Measurements from ENCODE around the gene DNAJB6.

Gene DNAJB6

DNA sequence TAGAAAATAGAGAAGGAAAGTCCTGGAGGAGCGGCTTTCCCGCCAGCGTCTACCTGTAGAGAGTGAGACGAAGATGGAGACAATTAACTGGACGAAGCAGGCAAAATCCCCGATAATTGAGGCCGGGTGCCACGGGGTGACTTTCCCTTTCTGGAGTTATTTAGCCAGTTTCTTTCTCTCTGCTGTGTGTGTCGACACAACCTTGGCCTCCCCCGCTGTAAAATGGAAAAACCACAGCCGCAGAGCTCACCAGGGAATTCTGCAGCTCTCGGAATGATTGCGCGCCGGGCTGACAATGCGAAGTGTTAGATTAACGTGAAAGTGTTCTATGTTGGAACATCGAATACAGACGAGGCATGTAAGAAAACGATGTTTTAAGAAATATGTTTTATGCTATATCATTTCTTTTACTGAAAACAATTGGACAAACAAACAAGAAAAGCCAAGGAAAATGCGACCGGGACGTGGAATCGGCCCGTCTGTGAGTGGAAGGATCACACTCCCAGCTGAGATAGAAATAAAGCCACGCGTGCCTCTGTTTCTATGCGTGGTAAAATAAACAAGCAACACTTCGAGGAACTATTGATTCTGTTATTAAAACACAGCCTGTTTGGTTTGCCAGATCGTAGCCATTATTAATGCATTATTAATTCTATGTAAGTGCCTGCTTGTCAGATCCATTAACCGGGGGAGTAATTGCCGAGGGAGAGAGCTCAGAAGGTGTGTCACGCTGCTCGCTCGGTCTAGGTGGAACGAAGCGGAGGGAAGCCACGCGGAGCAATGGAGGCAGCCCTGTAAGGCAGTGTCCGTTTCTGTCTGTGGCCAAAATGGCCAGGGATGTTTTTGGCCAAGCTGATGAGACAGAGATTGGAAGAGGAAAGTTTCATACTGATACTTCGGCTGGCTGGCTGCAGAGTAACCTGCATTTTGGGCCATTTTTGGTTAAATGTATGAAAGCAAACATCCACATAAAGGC lies 129.4 kb downstream of the DNAJB6 start:
- Histone ChIP-seq H3K79me2 (ENCODE audit: insufficient read depth, low read length) (no peaks in the 10 kb centered on the region), H3K4me3 (ENCODE audit: low read depth in 1 of 2, low read length in 2 of 2) (no peak overlapping the region), H4K20me1 (ENCODE audit: insufficient read depth, low read length) (no peaks in the 10 kb centered on the region), H3K36me3 (ENCODE audit: insufficient read depth, low read length) (no peaks in the 10 kb centered on the region), H3K27me3 (ENCODE audit: insufficient read depth, low read length, poor library complexity) (no peaks in the 10 kb centered on the region), H3K4me2 (ENCODE audit: insufficient read depth, low read length) (no peak overlapping the region), H3K27ac (ENCODE audit: low read length) (no peak overlapping the region), H3K9ac (ENCODE audit: low read depth, low read length) (no peak overlapping the region), H3K9me3 (ENCODE audit: insufficient read depth, low read length, severe bottlenecking) (no peaks in the 10 kb centered on the region), H3K4me1 (ENCODE audit: insufficient read depth, low read length) (peaks cover 8% of the 10 kb centered on the region), H2AFZ (ENCODE audit: low read depth, low read length) (no peak overlapping the region)
- TF ChIP-seq, protein P1, sequence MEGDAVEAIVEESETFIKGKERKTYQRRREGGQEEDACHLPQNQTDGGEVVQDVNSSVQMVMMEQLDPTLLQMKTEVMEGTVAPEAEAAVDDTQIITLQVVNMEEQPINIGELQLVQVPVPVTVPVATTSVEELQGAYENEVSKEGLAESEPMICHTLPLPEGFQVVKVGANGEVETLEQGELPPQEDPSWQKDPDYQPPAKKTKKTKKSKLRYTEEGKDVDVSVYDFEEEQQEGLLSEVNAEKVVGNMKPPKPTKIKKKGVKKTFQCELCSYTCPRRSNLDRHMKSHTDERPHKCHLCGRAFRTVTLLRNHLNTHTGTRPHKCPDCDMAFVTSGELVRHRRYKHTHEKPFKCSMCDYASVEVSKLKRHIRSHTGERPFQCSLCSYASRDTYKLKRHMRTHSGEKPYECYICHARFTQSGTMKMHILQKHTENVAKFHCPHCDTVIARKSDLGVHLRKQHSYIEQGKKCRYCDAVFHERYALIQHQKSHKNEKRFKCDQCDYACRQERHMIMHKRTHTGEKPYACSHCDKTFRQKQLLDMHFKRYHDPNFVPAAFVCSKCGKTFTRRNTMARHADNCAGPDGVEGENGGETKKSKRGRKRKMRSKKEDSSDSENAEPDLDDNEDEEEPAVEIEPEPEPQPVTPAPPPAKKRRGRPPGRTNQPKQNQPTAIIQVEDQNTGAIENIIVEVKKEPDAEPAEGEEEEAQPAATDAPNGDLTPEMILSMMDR (IDR thresholded peaks at IDR 0.05; ENCODE audit: borderline replicate concordance, extremely low read depth, low read length, poor library complexity, severe bottlenecking): no peak
- TF ChIP-seq EZH2 (IDR thresholded peaks at IDR 0.05; ENCODE audit: borderline replicate concordance, low read depth, low read length, severe bottlenecking): no peak
- ATAC-seq (ENCODE audit: insufficient read depth, low read depth) (no peak), DNase-seq (no peak)

DNA sequence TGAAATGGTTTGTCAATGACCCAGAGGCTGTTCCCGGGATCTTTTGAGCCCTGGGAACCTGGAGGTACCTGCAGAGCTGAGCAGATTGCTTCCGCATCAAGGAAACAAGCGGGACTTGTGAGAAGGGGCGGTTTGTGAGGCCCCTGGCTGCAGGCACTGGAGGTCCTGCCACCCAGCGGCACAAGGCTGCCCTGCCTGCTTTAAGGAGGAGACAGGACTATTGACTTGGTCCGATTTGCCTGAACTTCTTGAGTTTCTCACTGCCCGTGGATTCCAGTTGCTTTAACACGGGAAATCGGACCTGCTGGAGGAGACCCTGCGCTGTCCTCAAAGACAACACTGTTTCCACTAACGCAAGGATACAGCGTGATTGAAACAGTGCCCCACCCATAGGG lies 130.1 kb downstream of the DNAJB6 start:
- no peak for ATAC-seq (ENCODE audit: insufficient read depth, low read depth)
- H3K27ac ChIP-seq (ENCODE audit: low read length): no peak overlapping the region
- H3K27me3 ChIP-seq (ENCODE audit: insufficient read depth, low read length, poor library complexity): no peaks in the 10 kb centered on the region
- H3K9me3 ChIP-seq (ENCODE audit: insufficient read depth, low read length, severe bottlenecking): no peaks in the 10 kb centered on the region
- no peak overlapping the region for H3K4me3 ChIP-seq (ENCODE audit: low read depth in 1 of 2, low read length in 2 of 2)
- H4K20me1 ChIP-seq (ENCODE audit: insufficient read depth, low read length): no peaks in the 10 kb centered on the region
- H2AFZ ChIP-seq (ENCODE audit: low read depth, low read length): no peak overlapping the region
- H3K4me2 ChIP-seq (ENCODE audit: insufficient read depth, low read length): no peak overlapping the region
- DNase-seq: no peak
- no peak overlapping the region for H3K9ac ChIP-seq (ENCODE audit: low read depth, low read length)
- no peaks in the 10 kb centered on the region for H3K36me3 ChIP-seq (ENCODE audit: insufficient read depth, low read length)
- H3K4me1 ChIP-seq (ENCODE audit: insufficient read depth, low read length): peaks cover 14% of the 10 kb centered on the region
- no peaks in the 10 kb centered on the region for H3K79me2 ChIP-seq (ENCODE audit: insufficient read depth, low read length)
- no peak for TF ChIP-seq EZH2 (IDR thresholded peaks at IDR 0.05; ENCODE audit: borderline replicate concordance, low read depth, low read length, severe bottlenecking)
- TF ChIP-seq, protein P1 (IDR thresholded peaks at IDR 0.05; ENCODE audit: borderline replicate concordance, extremely low read depth, low read length, poor library complexity, severe bottlenecking): no peak
